Astrocyte of the spinal cord (primary cell): ENCODE measurements around the gene TMEM45A.
A peak's percentile ranks its signal among the peaks of the same experiment; 100 is the strongest.

Experiments used
- DNase-seq: peaks from one replicate; pipeline ENCODE4 v3.0.0; 2011; ENCODE audit warnings: low read depth, low spot score
- H3K4me3 ChIP-seq: 2 replicates; pipeline ENCODE4 v1.5.1; 2011; ENCODE audit warnings: low read depth, mild to moderate bottlenecking, low read length, moderate library complexity
- CTCF ChIP-seq: IDR thresholded peaks from 2 replicates; pipeline ENCODE4 v1.5.1; 2012; ENCODE audit warnings: low read depth, mild to moderate bottlenecking, low read length, inconsistent platforms
- in situ Hi-C: cut with HindIII; loops from 2 replicates; pipeline ENCODE4 v1.10.0; 2017; ENCODE audit warnings: low sequenced_read_pairs

TMEM45A gene

GRCh38 chr3:100611221-100611620 is 118.8 kb downstream of the TMEM45A start:
- in situ Hi-C loops, result no loop called here
- TF ChIP-seq CTCF, result no peak
- no peak for DNase-seq
- no peak overlapping the region for H3K4me3 ChIP-seq

- no peak for TF ChIP-seq CTCF
- H3K4me3 ChIP-seq, result no peak overlapping the region
- in situ Hi-C loops, result no loop called here
- DNase-seq, result no peak
These were observed 121.4 kb downstream of the TMEM45A start for GRCh38 chr3:100613721-100614390.

- in situ Hi-C loops, result no loop called here
These were observed 122.5 kb downstream of the TMEM45A start for GRCh38 chr3:100614941-100615340.

GRCh38 chr3:100615684-100616083 is 123.3 kb downstream of the TMEM45A start:
- H3K4me3 ChIP-seq, result no peak overlapping the region
- in situ Hi-C loops, result no loop called here
- TF ChIP-seq CTCF, result no peak
- DNase-seq, result peak; percentile 36

More at GRCh38 chr3:100614941-100615340, 122.5 kb downstream of the TMEM45A start:
- DNase-seq, result no peak
- H3K4me3 ChIP-seq, result no peak overlapping the region
- no peak for TF ChIP-seq CTCF

- in situ Hi-C loops, result no loop called here
- DNase-seq, result no peak
- TF ChIP-seq CTCF, result no peak
- no peak overlapping the region for H3K4me3 ChIP-seq
These were observed 128.8 kb downstream of the TMEM45A start for GRCh38 chr3:100621251-100621650.
